Ishikawa (cell line): ENCODE data around the gene RAET1L.

Experiments used
- CEBPB ChIP-seq: IDR thresholded peaks from 2 replicates; pipeline ENCODE4 v1.6.1; 2012
- CREB1 ChIP-seq: IDR thresholded peaks from 2 replicates; pipeline ENCODE4 v1.6.1; 2012; ENCODE audit warnings: low read depth
- EGR1 ChIP-seq: IDR thresholded peaks from 2 replicates; pipeline ENCODE4 v1.6.1; 2012
- EP300 ChIP-seq: IDR thresholded peaks from 2 replicates; pipeline ENCODE4 v1.6.1; 2012; ENCODE audit warnings: borderline replicate concordance
- RAD21 ChIP-seq: IDR thresholded peaks from 2 replicates; pipeline ENCODE4 v1.6.1; 2012; ENCODE audit warnings: low read depth
- TAF1 ChIP-seq: IDR thresholded peaks from 2 replicates; pipeline ENCODE4 v1.6.1; 2012; ENCODE audit warnings: low read depth, mild to moderate bottlenecking
- TCF12 ChIP-seq: IDR thresholded peaks from 2 replicates; pipeline ENCODE4 v1.6.1; 2012; ENCODE audit warnings: low read depth
- YY1 ChIP-seq: IDR thresholded peaks from 2 replicates; pipeline ENCODE4 v1.6.1; 2012; ENCODE audit warnings: low read depth
- ZBTB7A ChIP-seq: IDR thresholded peaks from 2 replicates; pipeline ENCODE4 v1.6.1; 2012; ENCODE audit warnings: low read depth
- TF ChIP-seq, protein P1 (sequence below): IDR thresholded peaks from 2 replicates; pipeline ENCODE4 v1.6.1; 2012; ENCODE audit warnings: low read depth, mild to moderate bottlenecking
- TF ChIP-seq, protein P2 (sequence below): IDR thresholded peaks from 2 replicates; pipeline ENCODE4 v1.6.1; 2012

DNA sequence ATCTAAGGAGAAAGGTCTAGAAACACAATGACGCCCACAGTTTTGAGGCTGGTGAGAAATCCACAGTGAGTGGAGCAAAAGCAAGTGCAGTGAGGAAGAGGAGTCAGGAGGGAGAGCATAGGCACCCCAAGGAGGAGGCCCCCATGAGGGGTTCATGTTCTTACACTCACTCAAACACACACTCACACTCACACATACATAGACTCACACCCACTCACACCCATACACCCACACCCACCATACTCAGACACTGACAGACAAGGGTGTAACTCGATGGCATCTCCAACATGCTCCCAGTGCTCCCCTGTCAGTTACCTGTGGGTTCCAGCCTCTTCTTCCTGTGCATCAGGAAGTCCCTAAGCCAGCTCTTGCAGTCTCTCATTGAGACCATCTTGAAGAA, 39.8 kb upstream of the RAET1L start:
- TF ChIP-seq TAF1 (no peak), CEBPB (no peak), YY1 (no peak), TCF12 (no peak), CREB1 (no peak), EGR1 (no peak), EP300 (no peak), RAD21 (no peak), ZBTB7A (no peak)
- TF ChIP-seq, protein P1, sequence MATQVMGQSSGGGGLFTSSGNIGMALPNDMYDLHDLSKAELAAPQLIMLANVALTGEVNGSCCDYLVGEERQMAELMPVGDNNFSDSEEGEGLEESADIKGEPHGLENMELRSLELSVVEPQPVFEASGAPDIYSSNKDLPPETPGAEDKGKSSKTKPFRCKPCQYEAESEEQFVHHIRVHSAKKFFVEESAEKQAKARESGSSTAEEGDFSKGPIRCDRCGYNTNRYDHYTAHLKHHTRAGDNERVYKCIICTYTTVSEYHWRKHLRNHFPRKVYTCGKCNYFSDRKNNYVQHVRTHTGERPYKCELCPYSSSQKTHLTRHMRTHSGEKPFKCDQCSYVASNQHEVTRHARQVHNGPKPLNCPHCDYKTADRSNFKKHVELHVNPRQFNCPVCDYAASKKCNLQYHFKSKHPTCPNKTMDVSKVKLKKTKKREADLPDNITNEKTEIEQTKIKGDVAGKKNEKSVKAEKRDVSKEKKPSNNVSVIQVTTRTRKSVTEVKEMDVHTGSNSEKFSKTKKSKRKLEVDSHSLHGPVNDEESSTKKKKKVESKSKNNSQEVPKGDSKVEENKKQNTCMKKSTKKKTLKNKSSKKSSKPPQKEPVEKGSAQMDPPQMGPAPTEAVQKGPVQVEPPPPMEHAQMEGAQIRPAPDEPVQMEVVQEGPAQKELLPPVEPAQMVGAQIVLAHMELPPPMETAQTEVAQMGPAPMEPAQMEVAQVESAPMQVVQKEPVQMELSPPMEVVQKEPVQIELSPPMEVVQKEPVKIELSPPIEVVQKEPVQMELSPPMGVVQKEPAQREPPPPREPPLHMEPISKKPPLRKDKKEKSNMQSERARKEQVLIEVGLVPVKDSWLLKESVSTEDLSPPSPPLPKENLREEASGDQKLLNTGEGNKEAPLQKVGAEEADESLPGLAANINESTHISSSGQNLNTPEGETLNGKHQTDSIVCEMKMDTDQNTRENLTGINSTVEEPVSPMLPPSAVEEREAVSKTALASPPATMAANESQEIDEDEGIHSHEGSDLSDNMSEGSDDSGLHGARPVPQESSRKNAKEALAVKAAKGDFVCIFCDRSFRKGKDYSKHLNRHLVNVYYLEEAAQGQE, result no peak
- TF ChIP-seq, protein P2, sequence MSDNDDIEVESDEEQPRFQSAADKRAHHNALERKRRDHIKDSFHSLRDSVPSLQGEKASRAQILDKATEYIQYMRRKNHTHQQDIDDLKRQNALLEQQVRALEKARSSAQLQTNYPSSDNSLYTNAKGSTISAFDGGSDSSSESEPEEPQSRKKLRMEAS, result no peak
